Endothelial cell of umbilical vein (primary cell): ENCODE results near the gene GIPR. TPM values are rescaled to one million over a fixed set of nuclear protein-coding genes. Genes with fewer than 3 reads are reported as not detected.

Experiments used
- BruUV-seq: library from RNA; stranded (reverse); fragments of 400-500 nt; replicated peaks from 2 replicates; lab custom pipeline; 2021; lab: Mats Ljungman, UMichigan
- CTCF ChIA-PET: fragments of 300-600, 350-600 bp; sonication (Branson Sonifier 250); formaldehyde crosslinking; loops from one replicate; lab custom pipeline; 2021; ENCODE audit warnings: antibody characterized with exemption, inconsistent platforms; lab: Charles Lee
- POLR2A ChIA-PET: fragments of 300-600, 350-600 bp; sonication (Branson Sonifier 250); formaldehyde crosslinking; loops from one replicate; lab custom pipeline; 2021; ENCODE audit warnings: antibody characterized with exemption, inconsistent platforms; lab: Charles Lee
- DNase-seq: peaks from one replicate; pipeline ENCODE4 v3.0.0-alpha.2; 2011; ENCODE audit warnings: low read depth, low spot score
- FAIRE-seq: peaks from 2 replicates; lab custom pipeline; 2011; peaks lifted over from hg19 to GRCh38; lab: Jason Lieb, UNC
- H2AFZ ChIP-seq: 2 replicates; pipeline ENCODE4 v1.6.0; 2012; ENCODE audit warnings: low read depth, low read length, control low read depth, inconsistent platforms
- H3K27ac ChIP-seq: 2 replicates; pipeline ENCODE4 v1.5.1; 2011; ENCODE audit warnings: low read depth, mild to moderate bottlenecking, control low read depth, low read length, moderate library complexity; ENCODE audit not compliant: insufficient read depth
- H3K27me3 ChIP-seq, 2 experiments: 2 replicates each; pipeline versions ENCODE4 v1.6.0 to v1.6.1; 2011; ENCODE audit warnings: low read length in 2 of 2, mixed read lengths in 1 of 2; ENCODE audit not compliant: control insufficient read depth in 2 of 2, insufficient read depth in 2 of 2
- H3K36me3 ChIP-seq, 2 experiments: 2 replicates in 1 of 2; 3 replicates in 1 of 2; pipeline ENCODE4 v1.5.1; 2011; ENCODE audit warnings: low read length in 2 of 2, mild to moderate bottlenecking in 1 of 2, moderate library complexity in 1 of 2; ENCODE audit not compliant: control insufficient read depth in 2 of 2, insufficient read depth in 2 of 2; ENCODE audit errors: extremely low read depth in 1 of 2
- H3K4me1 ChIP-seq: 3 replicates; pipeline ENCODE4 v1.5.1; 2011; ENCODE audit warnings: mild to moderate bottlenecking, low read length; ENCODE audit not compliant: control insufficient read depth, insufficient read depth; ENCODE audit errors: extremely low read depth
- H3K4me2 ChIP-seq: 2 replicates; pipeline ENCODE4 v1.6.1; 2011; ENCODE audit warnings: low read length, control low read depth, mixed read lengths; ENCODE audit not compliant: insufficient read depth
- H3K4me3 ChIP-seq, 3 experiments: fragments of 200-600 bp in 1 of 3; sonication (generic), shearing (Covaris generic) in 1 of 3; replicated peaks in 1 of 3; 2 replicates each; pipeline ENCODE4 v1.5.1; 2011 to 2016; ENCODE audit warnings: control low read depth in 3 of 3, low read length in 3 of 3, mild to moderate bottlenecking in 2 of 3, inconsistent platforms in 1 of 3, low read depth in 1 of 3, moderate library complexity in 1 of 3; ENCODE audit not compliant: insufficient read depth in 1 of 3
- H3K79me2 ChIP-seq: 2 replicates; pipeline ENCODE4 v1.6.0; 2012; ENCODE audit warnings: low read length, inconsistent platforms; ENCODE audit not compliant: control insufficient read depth, insufficient read depth
- H3K9ac ChIP-seq: replicated peaks from 2 replicates; pipeline ENCODE3; 2011; ENCODE audit warnings: low read length, control low read depth; ENCODE audit not compliant: insufficient read depth; ENCODE audit errors: extremely low read depth
- H3K9me1 ChIP-seq: replicated peaks from 3 replicates; pipeline ENCODE4 v1.6.0; 2011; ENCODE audit warnings: mild to moderate bottlenecking, low read length; ENCODE audit not compliant: control insufficient read depth, insufficient read depth; ENCODE audit errors: extremely low read depth
- H3K9me3 ChIP-seq: replicated peaks from 2 replicates; pipeline ENCODE4 v1.5.1; 2012; ENCODE audit warnings: low read length, inconsistent platforms; ENCODE audit not compliant: control insufficient read depth, insufficient read depth
- H4K20me1 ChIP-seq: replicated peaks from 2 replicates; pipeline ENCODE3; 2011; ENCODE audit warnings: mild to moderate bottlenecking, low read length; ENCODE audit not compliant: control insufficient read depth, insufficient read depth; ENCODE audit errors: extremely low read depth
- EZH2 ChIP-seq: IDR thresholded peaks from 2 replicates; pipeline ENCODE4 v1.6.1; 2012; ENCODE audit warnings: borderline replicate concordance, low read depth, mild to moderate bottlenecking, moderate library complexity, low read length, inconsistent platforms; ENCODE audit not compliant: severe bottlenecking
- FOS ChIP-seq: IDR thresholded peaks from 2 replicates; pipeline ENCODE4 v1.6.1; 2011; ENCODE audit warnings: mild to moderate bottlenecking, low read length, moderate library complexity, borderline replicate concordance; ENCODE audit not compliant: insufficient read depth
- GATA2 ChIP-seq: IDR thresholded peaks from 2 replicates; pipeline ENCODE4 v1.7.0; 2011; ENCODE audit warnings: low read depth, mild to moderate bottlenecking, moderate library complexity, mixed read lengths, low read length; ENCODE audit not compliant: insufficient read length, insufficient read depth
- JUN ChIP-seq: IDR thresholded peaks from 2 replicates; pipeline ENCODE4 v1.6.1; 2011; ENCODE audit warnings: borderline replicate concordance, low read depth; ENCODE audit not compliant: insufficient read length, insufficient read depth
- MYC ChIP-seq: IDR thresholded peaks from one replicate; pipeline ENCODE4 v1.6.1; 2011; ENCODE audit warnings: mild to moderate bottlenecking, low read depth, low read length
- POLR2A ChIP-seq: IDR thresholded peaks from 2 replicates; pipeline ENCODE4 v1.6.1; 2012; ENCODE audit warnings: low read depth, mild to moderate bottlenecking, control low read depth, low read length
- POLR2AphosphoS5 ChIP-seq: IDR thresholded peaks from 2 replicates; pipeline ENCODE4 v1.6.1; 2012; ENCODE audit warnings: low read depth, mild to moderate bottlenecking, control low read depth, low read length, moderate library complexity; ENCODE audit not compliant: insufficient read depth
- dilution Hi-C: fragments of 300-500 bp; cut with MboI; formaldehyde crosslinking; loops from one replicate; pipeline ENCODE4 v1.15.0; 2019; ENCODE audit warnings: low sequenced_read_pairs; ENCODE audit not compliant: extremely low pct_ligation_motif_present
- intact Hi-C: fragments of 100-400 bp; cut with micrococcal nuclease; formaldehyde crosslinking; loops from one replicate; pipeline ENCODE4 v1.10.0; 2022
- polyA plus RNA-seq, 4 experiments: library from polyadenylated mRNA; depleted of rRNA in 3 of 4; stranded (reverse) in 3 of 4; unstranded in 1 of 4; fragments of >200 nt; gene quantifications; 2 replicates each; pipeline versions ENCODE4 v1.2.1 to v1.2.3, GENCODE V29; 2011 to 2012; ENCODE audit warnings: missing spikeins in 1 of 4
- total RNA-seq: library from RNA; stranded (reverse); gene quantifications from 2 replicates; pipeline ENCODE4 v1.2.3, GENCODE V29; 2021
- TF ChIP-seq, protein P1 (sequence below): IDR thresholded peaks from 2 replicates; pipeline ENCODE4 v1.6.1; 2011; ENCODE audit not compliant: insufficient read depth, insufficient read length
- TF ChIP-seq, protein P2 (sequence below), 2 donors: IDR thresholded peaks; 1 replicate in 1 of 2; 2 replicates in 1 of 2; pipeline ENCODE4 v1.5.1; 2011; ENCODE audit warnings: low read length in 2 of 2, mild to moderate bottlenecking in 2 of 2, moderate library complexity in 2 of 2, control low read depth in 1 of 2, inconsistent platforms in 1 of 2, low read depth in 1 of 2; ENCODE audit not compliant: insufficient read depth in 1 of 2; ENCODE audit errors: extremely low read depth in 1 of 2

GIPR gene
- total and polyA plus RNA-seq, 2 donors (not counting 3 experiments of a cell fraction or from before 2014, with no cell fraction given), result not detected

DNA sequence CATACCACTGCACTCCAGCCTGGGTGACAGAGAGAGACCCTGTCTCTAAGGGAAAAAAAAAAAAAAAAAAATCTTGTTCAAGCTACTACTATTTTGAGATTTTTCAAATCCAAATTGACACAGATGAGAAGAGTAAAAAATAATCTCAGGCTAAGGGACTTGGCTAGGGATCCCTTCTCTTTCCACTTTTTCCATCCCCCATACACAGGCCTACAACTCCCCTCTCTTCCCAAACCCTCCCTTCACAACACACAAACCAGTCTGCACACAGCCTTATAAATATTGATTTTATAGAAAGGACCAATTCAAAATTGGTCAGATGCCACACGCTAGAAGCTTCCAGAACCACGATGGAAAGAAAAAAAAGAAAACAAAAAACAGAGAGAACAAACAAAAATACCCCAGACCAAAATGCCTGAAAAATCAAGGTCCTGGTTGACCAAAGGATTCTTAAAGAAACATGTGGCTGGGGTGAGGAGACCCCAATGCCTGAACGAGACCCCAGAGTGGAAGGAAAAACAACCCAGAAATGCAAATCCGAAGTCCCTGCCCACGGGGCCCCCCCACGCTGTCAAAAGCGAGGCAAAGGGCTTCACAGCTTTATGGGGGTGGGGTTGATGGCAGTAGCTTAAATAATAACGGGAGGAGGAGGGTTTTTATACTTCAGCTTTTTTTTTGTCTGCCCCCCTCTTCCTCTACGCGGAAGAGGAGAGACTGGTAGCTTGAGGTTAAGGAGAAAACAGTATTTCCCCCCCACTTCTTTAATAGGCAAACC lies 42.5 kb downstream of the GIPR start:
- dilution Hi-C loops (no loop called here), intact Hi-C loops (no loop called here)
- no peak overlapping the region for H3K4me3 ChIP-seq
- H3K4me1 ChIP-seq, result no peaks in the 10 kb centered on the region
- POLR2A ChIA-PET, result no interaction called here
- CTCF ChIA-PET, result interaction anchor here (0.9 to 1.3 kb wide), 3 partner anchors 13 to 59 kb away, joined by 3 to 4 read pairs (median 4); partner anchors contain the start of genes QPCTL and SIX5
- no peak for TF ChIP-seq FOS
- TF ChIP-seq, protein P1, sequence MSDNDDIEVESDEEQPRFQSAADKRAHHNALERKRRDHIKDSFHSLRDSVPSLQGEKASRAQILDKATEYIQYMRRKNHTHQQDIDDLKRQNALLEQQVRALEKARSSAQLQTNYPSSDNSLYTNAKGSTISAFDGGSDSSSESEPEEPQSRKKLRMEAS, result no peak
- H3K36me3 ChIP-seq, result peaks cover 0 to 13% of the 10 kb centered on the region in 2 experiments
- no peak for DNase-seq
- H3K9me1 ChIP-seq, result no peaks in the 10 kb centered on the region
- no peak overlapping the region for H3K27ac ChIP-seq
- no peak for FAIRE-seq
- no peak overlapping the region for H2AFZ ChIP-seq
- no peak overlapping the region for H3K4me2 ChIP-seq
- no peaks in the 10 kb centered on the region for H3K27me3 ChIP-seq
- no peaks in the 10 kb centered on the region for H3K9me3 ChIP-seq
- BruUV-seq, result no TSS peak
- H4K20me1 ChIP-seq, result no peaks in the 10 kb centered on the region
- no peak overlapping the region for H3K9ac ChIP-seq
- H3K79me2 ChIP-seq, result peaks cover 15% of the 10 kb centered on the region

DNA sequence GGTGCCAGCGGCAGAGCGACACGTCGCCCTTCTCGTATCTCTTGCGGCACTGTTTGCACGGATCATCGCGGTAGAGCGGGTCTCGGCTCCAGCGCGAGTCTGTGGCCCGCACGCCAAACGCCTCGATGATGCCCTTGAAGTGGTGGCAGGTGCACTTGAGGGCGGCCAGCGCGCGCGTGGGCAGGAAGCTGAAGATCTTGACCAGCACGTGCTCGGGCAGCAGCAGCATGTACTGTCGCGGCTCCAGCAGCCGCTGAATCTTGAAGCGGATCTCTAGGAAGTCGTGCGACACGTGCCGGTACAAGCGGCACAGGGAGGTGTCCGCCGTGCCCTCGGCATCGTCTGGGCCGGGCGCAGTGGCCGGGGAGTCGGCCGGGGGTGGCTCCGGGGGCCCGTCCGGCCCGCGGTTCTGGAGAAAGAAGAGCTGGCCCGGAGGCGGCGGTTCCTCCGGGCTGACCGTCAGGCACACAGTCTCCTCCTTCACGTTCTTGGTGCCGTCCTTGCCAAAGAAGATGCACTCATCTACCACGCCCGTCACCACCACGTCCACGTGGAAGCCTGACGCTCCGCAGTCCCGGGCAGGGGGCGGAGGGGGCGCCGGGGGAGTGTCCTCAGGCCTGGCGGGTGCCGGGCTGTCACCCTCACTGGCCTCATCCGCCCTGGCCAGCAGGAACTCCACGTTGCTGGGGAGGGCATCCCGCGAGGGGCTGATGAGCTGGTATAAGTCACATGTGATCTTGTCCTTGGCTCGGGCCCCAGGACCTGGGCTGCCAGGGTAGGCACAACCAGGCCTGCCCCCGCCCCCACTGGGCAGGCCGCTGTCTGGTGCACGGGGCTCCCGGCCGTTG lies 44.1 kb downstream of the GIPR start:
- POLR2A ChIA-PET, result no interaction called here

More for the DNA sequence above, 44.1 kb downstream of the GIPR start:
- H3K27me3 ChIP-seq, result no peaks in the 10 kb centered on the region
- H3K27ac ChIP-seq, result no peak overlapping the region
- H3K36me3 ChIP-seq, result peaks cover 0 to 13% of the 10 kb centered on the region in 2 experiments
- H2AFZ ChIP-seq, result no peak overlapping the region
- BruUV-seq, result no TSS peak
- no peak overlapping the region for H3K4me3 ChIP-seq
- H3K9me3 ChIP-seq, result no peaks in the 10 kb centered on the region
- DNase-seq (no peak), FAIRE-seq (no peak)
- no peak overlapping the region for H3K4me2 ChIP-seq
- H3K9me1 ChIP-seq, result no peaks in the 10 kb centered on the region
- peaks cover 7% of the 10 kb centered on the region for H3K4me1 ChIP-seq
- no peak overlapping the region for H3K9ac ChIP-seq
- intact Hi-C loops, result no loop called here
- H3K79me2 ChIP-seq, result peaks cover 26% of the 10 kb centered on the region
- CTCF ChIA-PET, result interaction anchor here (2.0 kb wide), 1 partner anchor 19 kb away, joined by 10 read pairs; the partner anchor contains the start of gene QPCTL
- no peaks in the 10 kb centered on the region for H4K20me1 ChIP-seq
- TF ChIP-seq, protein P2, sequence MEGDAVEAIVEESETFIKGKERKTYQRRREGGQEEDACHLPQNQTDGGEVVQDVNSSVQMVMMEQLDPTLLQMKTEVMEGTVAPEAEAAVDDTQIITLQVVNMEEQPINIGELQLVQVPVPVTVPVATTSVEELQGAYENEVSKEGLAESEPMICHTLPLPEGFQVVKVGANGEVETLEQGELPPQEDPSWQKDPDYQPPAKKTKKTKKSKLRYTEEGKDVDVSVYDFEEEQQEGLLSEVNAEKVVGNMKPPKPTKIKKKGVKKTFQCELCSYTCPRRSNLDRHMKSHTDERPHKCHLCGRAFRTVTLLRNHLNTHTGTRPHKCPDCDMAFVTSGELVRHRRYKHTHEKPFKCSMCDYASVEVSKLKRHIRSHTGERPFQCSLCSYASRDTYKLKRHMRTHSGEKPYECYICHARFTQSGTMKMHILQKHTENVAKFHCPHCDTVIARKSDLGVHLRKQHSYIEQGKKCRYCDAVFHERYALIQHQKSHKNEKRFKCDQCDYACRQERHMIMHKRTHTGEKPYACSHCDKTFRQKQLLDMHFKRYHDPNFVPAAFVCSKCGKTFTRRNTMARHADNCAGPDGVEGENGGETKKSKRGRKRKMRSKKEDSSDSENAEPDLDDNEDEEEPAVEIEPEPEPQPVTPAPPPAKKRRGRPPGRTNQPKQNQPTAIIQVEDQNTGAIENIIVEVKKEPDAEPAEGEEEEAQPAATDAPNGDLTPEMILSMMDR (IDR thresholded peaks at IDR 0.05; ENCODE audit: extremely low read depth in 1 of 2, insufficient read depth in 1 of 2, low read depth in 1 of 2, low read length in 2 of 2), result no peak
- TF ChIP-seq, protein P1, result no peak
- TF ChIP-seq MYC, result no peak
- TF ChIP-seq FOS, result no peak
- TF ChIP-seq EZH2, result no peak
- no peak for TF ChIP-seq JUN
- TF ChIP-seq POLR2A, result no peak
- TF ChIP-seq GATA2, result no peak
- TF ChIP-seq POLR2AphosphoS5, result no peak
- dilution Hi-C loops, result no loop called here
